Caco-2 (cell line): ENCODE results near the gene CELF5. TPM values are rescaled to one million over a fixed set of nuclear protein-coding genes. Genes with fewer than 3 reads are reported as not detected.
A peak's percentile ranks its signal among the peaks of the same experiment; 100 is the strongest.

Experiments
- BruUV-seq: library from RNA; stranded (reverse); fragments of 400-500 nt; replicated peaks from 2 replicates; lab custom pipeline; 2021; lab: Mats Ljungman, UMichigan
- CTCF ChIA-PET: fragments of 300-600 bp; sonication (Branson Sonifier 250); formaldehyde crosslinking; loops from one replicate; lab custom pipeline; 2022; ENCODE audit warnings: antibody characterized with exemption; lab: Charles Lee
- POLR2A ChIA-PET: fragments of 300-600 bp; sonication (Branson Sonifier 250); formaldehyde crosslinking; loops from one replicate; lab custom pipeline; 2022; ENCODE audit warnings: antibody characterized with exemption; lab: Charles Lee
- DNase-seq, 2 experiments: peaks; one replicate each; pipeline versions ENCODE4 v3.0.0 to v3.0.0-alpha.2; 2020 to 2022
- H3K27me3 ChIP-seq: replicated peaks from 2 replicates; pipeline ENCODE4 v1.6.0; 2011; ENCODE audit warnings: low read length; ENCODE audit not compliant: control insufficient read depth, insufficient read depth
- H3K36me3 ChIP-seq: 2 replicates; pipeline ENCODE4 v1.5.1; 2011; ENCODE audit warnings: low read length; ENCODE audit not compliant: control insufficient read depth, insufficient read depth
- H3K4me1 ChIP-seq: fragments of 250-450 bp; sonication (Bioruptor Pico); 2 replicates; pipeline ENCODE4 v1.5.1; 2020; ENCODE audit warnings: mild to moderate bottlenecking
- H3K4me3 ChIP-seq: 2 replicates; pipeline ENCODE4 v1.5.1; 2011; ENCODE audit warnings: low read depth, mild to moderate bottlenecking, control low read depth, low read length
- H3K9me3 ChIP-seq: fragments of 250-450 bp; sonication (Bioruptor Pico); 2 replicates; pipeline ENCODE4 v1.5.1; 2020; ENCODE audit warnings: mild to moderate bottlenecking, moderate library complexity
- H3K27ac Mint-ChIP-seq: one replicate; pipeline ENCODE4 v1.8.0; 2022; ENCODE audit warnings: mixed read lengths; ENCODE audit not compliant: unreplicated experiment
- H3K27me3 Mint-ChIP-seq: one replicate; pipeline ENCODE4 v1.8.0; 2022; ENCODE audit warnings: mixed read lengths; ENCODE audit not compliant: insufficient read depth, unreplicated experiment
- H3K36me3 Mint-ChIP-seq: one replicate; pipeline ENCODE4 v1.8.0; 2022; ENCODE audit warnings: mild to moderate bottlenecking, mixed read lengths; ENCODE audit not compliant: insufficient read depth, unreplicated experiment
- H3K4me1 Mint-ChIP-seq: one replicate; pipeline ENCODE4 v1.8.0; 2022; ENCODE audit warnings: low read depth, mixed read lengths; ENCODE audit not compliant: unreplicated experiment
- H3K4me3 Mint-ChIP-seq: one replicate; pipeline ENCODE4 v1.8.0; 2022; ENCODE audit warnings: mild to moderate bottlenecking, moderate library complexity, mixed read lengths; ENCODE audit not compliant: unreplicated experiment
- H3K9me3 Mint-ChIP-seq: one replicate; pipeline ENCODE4 v1.8.0; 2022; ENCODE audit warnings: mixed read lengths; ENCODE audit not compliant: unreplicated experiment
- CTCF ChIP-seq, 2 experiments: fragments of 200-600 bp in 1 of 2; IDR thresholded peaks; 1 replicate in 1 of 2; 2 replicates in 1 of 2; pipeline versions ENCODE4 v1.5.1 to v1.8.0; 2011 to 2022; ENCODE audit warnings: antibody characterized with exemption in 1 of 2, control low read depth in 1 of 2, inconsistent platforms in 1 of 2, low read depth in 1 of 2, low read length in 1 of 2, mild to moderate bottlenecking in 1 of 2, moderate library complexity in 1 of 2; ENCODE audit not compliant: insufficient read depth in 1 of 2, severe bottlenecking in 1 of 2, unreplicated experiment in 1 of 2
- intact Hi-C: fragments of 100-400 bp; cut with micrococcal nuclease; formaldehyde crosslinking; loops from one replicate; pipeline ENCODE4 v1.10.0; 2022; ENCODE audit not compliant: unreplicated experiment
- total RNA-seq: library from RNA; stranded (reverse); gene quantifications from 2 replicates; pipeline ENCODE4 v1.2.3, GENCODE V29; 2022

CELF5 gene
- total RNA-seq, 1 experiment from 2014 or later: 0.07 TPM

- BruUV-seq: no TSS peak
- no peak overlapping the region for H3K27ac Mint-ChIP-seq
- no peak overlapping the region for H3K4me3 Mint-ChIP-seq
- no peak overlapping the region for H3K4me3 ChIP-seq
- no peaks in the 10 kb centered on the region for H3K9me3 ChIP-seq
- TF ChIP-seq CTCF (IDR thresholded peaks at IDR 0.05; ENCODE audit: insufficient read depth in 1 of 2, low read depth in 1 of 2, low read length in 1 of 2, severe bottlenecking in 1 of 2, unreplicated experiment in 1 of 2): no peak
- H3K4me1 ChIP-seq: no peaks in the 10 kb centered on the region
- no peaks in the 10 kb centered on the region for H3K27me3 Mint-ChIP-seq
- H3K4me1 Mint-ChIP-seq: no peaks in the 10 kb centered on the region
- H3K36me3 ChIP-seq: no peaks in the 10 kb centered on the region
- intact Hi-C loops: no loop called here
- no peaks in the 10 kb centered on the region for H3K27me3 ChIP-seq
- no peak for DNase-seq
- ChIA-PET CTCF (interaction anchor here (0.6 kb wide), 1 partner anchor 19 kb away, joined by 5 read pairs; no protein-coding TSS in a partner anchor), POLR2A (no interaction called here)
- H3K9me3 Mint-ChIP-seq: no peaks in the 10 kb centered on the region
- no peaks in the 10 kb centered on the region for H3K36me3 Mint-ChIP-seq
Observed at GRCh38 chr19:3179739-3180293, 44.6 kb upstream of the CELF5 start.

GRCh38 chr19:3183721-3184641 lies 40.5 kb upstream of the CELF5 start:
- peaks cover 14% of the 10 kb centered on the region for H3K4me1 Mint-ChIP-seq
- ChIA-PET CTCF (no interaction called here), POLR2A (no interaction called here)
- Histone ChIP-seq H3K4me1 (peaks cover 9% of the 10 kb centered on the region; the same call in 1 of the 2 replicates), H3K36me3 (no peaks in the 10 kb centered on the region), H3K4me3 (no peak overlapping the region), H3K9me3 (no peaks in the 10 kb centered on the region), H3K27me3 (no peaks in the 10 kb centered on the region)
- intact Hi-C loops: no loop called here
- no TSS peak for BruUV-seq
- no peak overlapping the region for H3K27ac Mint-ChIP-seq
- H3K36me3 Mint-ChIP-seq: peaks cover 9% of the 10 kb centered on the region
- peak overlapping the region; percentile 82 for H3K4me3 Mint-ChIP-seq
- no peak for DNase-seq
- no peak for TF ChIP-seq CTCF (IDR thresholded peaks at IDR 0.05; ENCODE audit: insufficient read depth in 1 of 2, low read depth in 1 of 2, low read length in 1 of 2, severe bottlenecking in 1 of 2, unreplicated experiment in 1 of 2)
- no peaks in the 10 kb centered on the region for H3K27me3 Mint-ChIP-seq
- no peaks in the 10 kb centered on the region for H3K9me3 Mint-ChIP-seq

- Histone ChIP-seq H3K27me3 (no peaks in the 10 kb centered on the region), H3K4me3 (peak overlapping the region; percentile 68), H3K9me3 (no peaks in the 10 kb centered on the region), H3K36me3 (no peaks in the 10 kb centered on the region), H3K4me1 (peaks cover 9% of the 10 kb centered on the region; the same call in 1 of the 2 replicates)
- Mint-ChIP-seq H3K27me3 (no peaks in the 10 kb centered on the region), H3K4me1 (peaks cover 14% of the 10 kb centered on the region), H3K36me3 (peaks cover 10% of the 10 kb centered on the region), H3K4me3 (peak overlapping the region; percentile 82), H3K9me3 (no peaks in the 10 kb centered on the region), H3K27ac (peak overlapping the region; percentile 99)
- TF ChIP-seq CTCF (IDR thresholded peaks at IDR 0.05; ENCODE audit: insufficient read depth in 1 of 2, low read depth in 1 of 2, low read length in 1 of 2, severe bottlenecking in 1 of 2, unreplicated experiment in 1 of 2): no peak
- BruUV-seq: no TSS peak
- POLR2A ChIA-PET: no interaction called here
- DNase-seq: peak in 1 of 2 experiments; percentile 60
- CTCF ChIA-PET: no interaction called here
- intact Hi-C loops: no loop called here
Observed at GRCh38 chr19:3184847-3185460, 39.5 kb upstream of the CELF5 start.
